IMR-90 (cell line): ENCODE results near the gene FBLN1. TPM values are rescaled to one million over a fixed set of nuclear protein-coding genes. Genes with fewer than 3 reads are reported as not detected.

ENCODE experiments used
- ATAC-seq: fragments of 200-7000 bp; cut with Tn5 transposase; 2 replicates; pipeline ENCODE4 v1.9.1; 2020; ENCODE audit warnings: low read depth, mild to moderate bottlenecking, moderate library complexity
- BruUV-seq: library from RNA; stranded (reverse); fragments of 400-500 nt; replicated peaks from 2 replicates; lab custom pipeline; 2021; lab: Mats Ljungman, UMichigan
- CTCF ChIA-PET: fragments of 300-600 bp; formaldehyde crosslinking; extraction: SDS; loops from one replicate; lab custom pipeline; 2021; ENCODE audit warnings: antibody characterized with exemption; lab: Yijun Ruan, JAX
- POLR2A ChIA-PET: fragments of 300-600 bp; sonication (Branson Sonifier 250); formaldehyde crosslinking; loops from one replicate; lab custom pipeline; 2022; ENCODE audit warnings: antibody characterized with exemption; ENCODE audit not compliant: unreplicated experiment; lab: Charles Lee
- DNase-seq: peaks from one replicate; pipeline ENCODE4 v3.0.0; 2013
- H2AFZ ChIP-seq: replicated peaks from 2 replicates; pipeline ENCODE3; 2013; ENCODE audit warnings: low read length, mild to moderate bottlenecking; ENCODE audit not compliant: poor library complexity
- H2AK5ac ChIP-seq: 2 replicates; pipeline ENCODE4 v1.6.1; 2013; ENCODE audit warnings: low read depth, low read length, inconsistent platforms
- H2AK9ac ChIP-seq: replicated peaks from 2 replicates; pipeline ENCODE3; 2013; ENCODE audit warnings: mild to moderate bottlenecking, low read depth, low read length, moderate library complexity; ENCODE audit not compliant: poor library complexity
- H2BK120ac ChIP-seq: 2 replicates; pipeline ENCODE4 v1.6.1; 2013; ENCODE audit warnings: low read depth, low read length, inconsistent platforms
- H2BK15ac ChIP-seq: 3 replicates; pipeline ENCODE4 v1.6.1; 2013; ENCODE audit warnings: low read depth, low read length, inconsistent platforms
- H2BK20ac ChIP-seq: 2 replicates; pipeline ENCODE4 v1.6.1; 2013; ENCODE audit warnings: low read depth, mild to moderate bottlenecking, inconsistent platforms, low read length, moderate library complexity
- H2BK5ac ChIP-seq: 2 replicates; pipeline ENCODE4 v1.6.1; 2013; ENCODE audit warnings: mild to moderate bottlenecking, low read depth, low read length, inconsistent platforms; ENCODE audit not compliant: poor library complexity, severe bottlenecking
- H3K14ac ChIP-seq: replicated peaks from 2 replicates; pipeline ENCODE4 v1.6.1; 2013; ENCODE audit warnings: low read depth, low read length, inconsistent platforms
- H3K18ac ChIP-seq: 2 replicates; pipeline ENCODE4 v1.6.1; 2013; ENCODE audit warnings: low read depth, low read length, control low read depth
- H3K23ac ChIP-seq: 2 replicates; pipeline ENCODE4 v1.6.1; 2013; ENCODE audit warnings: low read depth, low read length, inconsistent platforms
- H3K27ac ChIP-seq: 2 replicates; pipeline ENCODE4 v1.5.1; 2013; ENCODE audit warnings: mild to moderate bottlenecking, control low read depth, low read length; ENCODE audit not compliant: insufficient read depth
- H3K27me3 ChIP-seq: 2 replicates; pipeline ENCODE4 v1.6.1; 2013; ENCODE audit warnings: low read length; ENCODE audit not compliant: control insufficient read depth, insufficient read depth
- H3K36me3 ChIP-seq: 2 replicates; pipeline ENCODE4 v1.6.1; 2013; ENCODE audit warnings: low read length, mixed read lengths; ENCODE audit not compliant: control insufficient read depth, insufficient read depth
- H3K4ac ChIP-seq: 2 replicates; pipeline ENCODE4 v1.6.1; 2013; ENCODE audit warnings: low read depth, low read length, inconsistent platforms
- H3K4me1 ChIP-seq: 2 replicates; pipeline ENCODE4 v1.6.1; 2013; ENCODE audit warnings: low read length, mixed read lengths; ENCODE audit not compliant: control insufficient read depth, insufficient read depth
- H3K4me2 ChIP-seq: 2 replicates; pipeline ENCODE4 v1.6.1; 2013; ENCODE audit warnings: low read depth, mild to moderate bottlenecking, control low read depth, low read length, moderate library complexity
- H3K4me3 ChIP-seq: 2 replicates; pipeline ENCODE4 v1.5.1; 2013; ENCODE audit warnings: low read depth, mild to moderate bottlenecking, control low read depth, low read length, moderate library complexity; ENCODE audit not compliant: insufficient read depth
- H3K56ac ChIP-seq: 2 replicates; pipeline ENCODE4 v1.6.1; 2013; ENCODE audit warnings: low read length, inconsistent platforms; ENCODE audit not compliant: insufficient read depth; ENCODE audit errors: extremely low read depth
- H3K79me1 ChIP-seq, 2 experiments: 2 replicates each; pipeline ENCODE4 v1.6.1; 2013; ENCODE audit warnings: low read length in 2 of 2, inconsistent platforms in 1 of 2, low read depth in 1 of 2
- H3K9ac ChIP-seq: 2 replicates; pipeline ENCODE4 v1.6.1; 2013; ENCODE audit warnings: low read depth, low read length, control low read depth
- H3K9me1 ChIP-seq: 2 replicates; pipeline ENCODE4 v1.6.1; 2013; ENCODE audit warnings: low read length, inconsistent platforms; ENCODE audit not compliant: insufficient read depth
- H3K9me3 ChIP-seq: 2 replicates; pipeline ENCODE4 v1.6.1; 2013; ENCODE audit warnings: low read length; ENCODE audit not compliant: control insufficient read depth, insufficient read depth
- H4K20me1 ChIP-seq: 2 replicates; pipeline ENCODE4 v1.6.1; 2013; ENCODE audit warnings: low read length, inconsistent platforms; ENCODE audit not compliant: insufficient read depth
- H4K5ac ChIP-seq: 2 replicates; pipeline ENCODE4 v1.6.1; 2013; ENCODE audit warnings: mild to moderate bottlenecking, low read depth, low read length, control low read depth
- H4K8ac ChIP-seq, 2 experiments: 2 replicates each; pipeline ENCODE4 v1.6.1; 2013; ENCODE audit warnings: low read depth in 2 of 2, low read length in 2 of 2, control low read depth in 1 of 2, inconsistent platforms in 1 of 2
- H4K91ac ChIP-seq: 2 replicates; pipeline ENCODE4 v1.6.1; 2013; ENCODE audit warnings: low read depth, low read length, inconsistent platforms; ENCODE audit not compliant: insufficient read depth
- MXI1 ChIP-seq: IDR thresholded peaks from 2 replicates; pipeline ENCODE4 v1.6.1; 2012; ENCODE audit warnings: low read depth, mild to moderate bottlenecking, low read length, moderate library complexity, borderline replicate concordance
- RFX5 ChIP-seq: IDR thresholded peaks from 2 replicates; pipeline ENCODE4 v1.8.0; 2012; ENCODE audit warnings: low read depth, mild to moderate bottlenecking, low read length, moderate library complexity
- WGBS, 2 experiments: methylation state at CpG; one replicate each; pipeline versions ENCODE4 v1.1.5 to v1.1.7; 2013; ENCODE audit warnings: missing lambda C conversion rate in 2 of 2; ENCODE audit not compliant: insufficient read length in 1 of 2; ENCODE audit errors: extremely low coverage in 2 of 2; 5-methylcytosine and 5-hydroxymethylcytosine counted together
- dilution Hi-C: fragments of 300-500 bp; cut with HindIII; formaldehyde crosslinking; loops from one replicate; pipeline ENCODE4 v1.14.3; 2018; ENCODE audit warnings: low sequenced_read_pairs; ENCODE audit not compliant: unreplicated experiment
- in situ Hi-C: fragments of 300-500 bp; cut with MboI; formaldehyde crosslinking; loops from 3 replicates; pipeline ENCODE4 v1.14.3; 2019; ENCODE audit warnings: low sequenced_read_pairs, inconsistent platforms, mixed read lengths
- intact Hi-C: fragments of 100-400 bp; cut with micrococcal nuclease; formaldehyde crosslinking; loops from 2 replicates; pipeline ENCODE4 v1.10.0; 2022
- polyA plus RNA-seq, 3 experiments: library from polyadenylated mRNA; depleted of rRNA; stranded (reverse); fragments of >200 nt; gene quantifications; 2 replicates each; pipeline ENCODE4 v1.2.3, GENCODE V29; 2012; ENCODE audit warnings: low replicate concordance in 1 of 3
- total RNA-seq: library from RNA; depleted of rRNA; stranded (reverse); fragments of >200 nt; gene quantifications from 2 replicates; pipeline ENCODE4 v1.2.3, GENCODE V29; 2012
- TF ChIP-seq, protein P1 (sequence below): conservative IDR thresholded peaks from 2 replicates; pipeline ENCODE4 v1.5.1; 2012; ENCODE audit warnings: mild to moderate bottlenecking, low read depth, low read length, improper control_type of control experiment

Gene FBLN1
- total and polyA plus RNA-seq, 2 of the 4 experiments (the other 2 are of a cell fraction) = 11.3 to 87.9 TPM

DNA sequence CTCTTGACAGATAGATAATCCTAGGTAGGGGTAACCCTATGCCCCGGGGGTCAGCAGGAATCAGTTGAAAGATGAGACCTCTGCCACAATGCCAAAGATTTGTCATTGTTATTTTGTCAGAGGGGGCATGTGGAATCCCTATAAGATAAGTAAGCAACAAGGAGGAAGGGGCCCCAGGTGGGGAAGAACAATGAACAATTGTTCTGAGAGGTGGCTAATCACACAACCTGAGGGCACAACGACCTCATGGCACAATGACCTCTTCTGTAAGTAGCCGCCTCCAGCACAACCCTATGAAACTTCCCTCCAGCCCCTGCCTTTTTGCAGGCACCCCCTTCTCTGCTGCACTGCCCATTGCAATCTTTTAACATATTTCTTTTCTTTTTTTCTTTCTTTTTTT is 11.8 kb upstream of the FBLN1 start:
- Histone ChIP-seq H3K18ac (no peak overlapping the region), H4K5ac (no peak overlapping the region), H2AK9ac (peak overlapping the region; percentile 65), H3K9ac (no peak overlapping the region), H3K23ac (no peak overlapping the region), H2BK5ac (no peak overlapping the region), H3K4me1 (peaks cover 3% of the 10 kb centered on the region; the same call in 1 of the 2 replicates), H3K56ac (no peak overlapping the region), H3K9me3 (peaks cover 5% of the 10 kb centered on the region), H2AK5ac (no peak overlapping the region), H3K9me1 (peaks cover 4% of the 10 kb centered on the region; the same call in 1 of the 2 replicates), H3K4me2 (no peak overlapping the region), H2AFZ (no peak overlapping the region), H4K8ac (no peak overlapping the region), H2BK15ac (no peak overlapping the region), H4K20me1 (no peaks in the 10 kb centered on the region), H3K4me3 (no peak overlapping the region), H3K36me3 (no peaks in the 10 kb centered on the region), H2BK120ac (no peak overlapping the region), H4K91ac (no peak overlapping the region), H3K14ac (no peak overlapping the region), H2BK20ac (no peak overlapping the region), H3K79me1 (no peaks in the 10 kb centered on the region), H3K4ac (no peak overlapping the region), H3K27ac (no peak overlapping the region), H3K27me3 (no peaks in the 10 kb centered on the region)
- TF ChIP-seq RFX5 (no peak), MXI1 (no peak)
- TF ChIP-seq, protein P1, sequence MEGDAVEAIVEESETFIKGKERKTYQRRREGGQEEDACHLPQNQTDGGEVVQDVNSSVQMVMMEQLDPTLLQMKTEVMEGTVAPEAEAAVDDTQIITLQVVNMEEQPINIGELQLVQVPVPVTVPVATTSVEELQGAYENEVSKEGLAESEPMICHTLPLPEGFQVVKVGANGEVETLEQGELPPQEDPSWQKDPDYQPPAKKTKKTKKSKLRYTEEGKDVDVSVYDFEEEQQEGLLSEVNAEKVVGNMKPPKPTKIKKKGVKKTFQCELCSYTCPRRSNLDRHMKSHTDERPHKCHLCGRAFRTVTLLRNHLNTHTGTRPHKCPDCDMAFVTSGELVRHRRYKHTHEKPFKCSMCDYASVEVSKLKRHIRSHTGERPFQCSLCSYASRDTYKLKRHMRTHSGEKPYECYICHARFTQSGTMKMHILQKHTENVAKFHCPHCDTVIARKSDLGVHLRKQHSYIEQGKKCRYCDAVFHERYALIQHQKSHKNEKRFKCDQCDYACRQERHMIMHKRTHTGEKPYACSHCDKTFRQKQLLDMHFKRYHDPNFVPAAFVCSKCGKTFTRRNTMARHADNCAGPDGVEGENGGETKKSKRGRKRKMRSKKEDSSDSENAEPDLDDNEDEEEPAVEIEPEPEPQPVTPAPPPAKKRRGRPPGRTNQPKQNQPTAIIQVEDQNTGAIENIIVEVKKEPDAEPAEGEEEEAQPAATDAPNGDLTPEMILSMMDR = no peak
- CTCF ChIA-PET = no interaction called here
- intact Hi-C loops (no loop called here), dilution Hi-C loops (no loop called here), in situ Hi-C loops (no loop called here)
- ATAC-seq = no peak
- POLR2A ChIA-PET = no interaction called here
- DNase-seq = no peak
- WGBS, 2 experiments = 84% methylated on average over 2 of the region's 3 CpGs; no CpG with 5 or more reads in 1 of the 2 experiments
- no TSS peak for BruUV-seq
